Tibial artery (tissue), 4 donors: ENCODE measurements around the gene AGAP1.

Experiments
- DNase-seq, 2 donors: peaks; one replicate each; pipeline ENCODE4 v3.0.0-alpha.2; 2019
- H3K27ac ChIP-seq, 2 donors: fragments of 200-600 bp; sonication (generic) in 1 of 2; 1 replicate in 1 of 2; 2 replicates in 1 of 2; pipeline ENCODE4 v1.5.1; 2018 to 2019; ENCODE audit warnings: mild to moderate bottlenecking in 1 of 2
- H3K27me3 ChIP-seq, 2 donors: fragments of 200-600 bp; sonication (generic) in 1 of 2; one replicate each; pipeline versions ENCODE4 v1.5.1 to v1.6.0; 2016 to 2019
- H3K36me3 ChIP-seq, 3 donors: fragments of 200-600 bp; sonication (generic) in 2 of 3; one replicate each; pipeline ENCODE4 v1.5.1; 2016 to 2019; ENCODE audit warnings: mild to moderate bottlenecking in 2 of 3
- H3K4me1 ChIP-seq, 4 donors: fragments of 200-600 bp; sonication (generic) in 2 of 4; 1 replicate in 3 of 4; 2 replicates in 1 of 4; pipeline ENCODE4 v1.5.1; 2016 to 2019
- H3K4me3 ChIP-seq, 2 donors: fragments of 200-600 bp; sonication (generic) in 1 of 2; 1 replicate in 1 of 2; 2 replicates in 1 of 2; pipeline ENCODE4 v1.5.1; 2018 to 2019; ENCODE audit warnings: mild to moderate bottlenecking in 2 of 2
- H3K9me3 ChIP-seq, 3 donors: fragments of 200-600 bp; sonication (generic) in 1 of 3; one replicate each; pipeline ENCODE4 v1.5.1; 2016 to 2019
- intact Hi-C: fragments of 100-400 bp; cut with DNase I; formaldehyde crosslinking; loops from one replicate; pipeline ENCODE4 v1.15.0; 2023; ENCODE audit warnings: low total_unique reads
- TF ChIP-seq, protein P1 (sequence below), 2 experiments: fragments of 200-600 bp in 1 of 2; fragments of 450-650 bp in 1 of 2; IDR thresholded peaks; one replicate each; pipeline ENCODE4 v1.5.1; 2017 to 2019; ENCODE audit warnings: antibody characterized with exemption in 2 of 2, mild to moderate bottlenecking in 1 of 2, moderate library complexity in 1 of 2

The AGAP1 gene

DNA sequence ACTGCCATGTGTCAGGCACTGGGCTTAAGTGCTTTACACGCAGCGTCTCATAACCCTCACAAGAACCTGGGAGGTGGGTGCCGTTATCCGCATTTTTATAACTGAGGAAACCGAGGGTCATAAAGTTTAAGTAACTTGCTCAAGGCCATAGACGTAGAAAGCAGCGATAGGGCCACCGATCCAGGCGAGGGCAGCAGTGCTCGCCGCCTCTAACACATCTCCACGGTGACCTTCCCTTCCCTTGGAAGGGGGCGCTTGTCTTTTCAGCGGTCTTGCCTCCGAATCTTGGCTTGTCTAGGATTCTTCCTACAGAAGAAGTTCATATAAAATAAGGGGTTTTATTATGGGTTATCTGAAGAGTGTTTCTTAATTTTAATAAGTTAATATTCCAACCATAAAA, 487.8 kb downstream of the AGAP1 start:
- Histone ChIP-seq H3K27me3 (no peaks in the 10 kb centered on the region), H3K9me3 (no peaks in the 10 kb centered on the region), H3K4me3 (no peak overlapping the region), H3K4me1 (peaks cover 0 to 2% (median 0%) of the 10 kb centered on the region in 4 donors), H3K36me3 (peaks cover 0 to 2% (median 1%) of the 10 kb centered on the region in 3 donors), H3K27ac (no peak overlapping the region)
- TF ChIP-seq, protein P1, sequence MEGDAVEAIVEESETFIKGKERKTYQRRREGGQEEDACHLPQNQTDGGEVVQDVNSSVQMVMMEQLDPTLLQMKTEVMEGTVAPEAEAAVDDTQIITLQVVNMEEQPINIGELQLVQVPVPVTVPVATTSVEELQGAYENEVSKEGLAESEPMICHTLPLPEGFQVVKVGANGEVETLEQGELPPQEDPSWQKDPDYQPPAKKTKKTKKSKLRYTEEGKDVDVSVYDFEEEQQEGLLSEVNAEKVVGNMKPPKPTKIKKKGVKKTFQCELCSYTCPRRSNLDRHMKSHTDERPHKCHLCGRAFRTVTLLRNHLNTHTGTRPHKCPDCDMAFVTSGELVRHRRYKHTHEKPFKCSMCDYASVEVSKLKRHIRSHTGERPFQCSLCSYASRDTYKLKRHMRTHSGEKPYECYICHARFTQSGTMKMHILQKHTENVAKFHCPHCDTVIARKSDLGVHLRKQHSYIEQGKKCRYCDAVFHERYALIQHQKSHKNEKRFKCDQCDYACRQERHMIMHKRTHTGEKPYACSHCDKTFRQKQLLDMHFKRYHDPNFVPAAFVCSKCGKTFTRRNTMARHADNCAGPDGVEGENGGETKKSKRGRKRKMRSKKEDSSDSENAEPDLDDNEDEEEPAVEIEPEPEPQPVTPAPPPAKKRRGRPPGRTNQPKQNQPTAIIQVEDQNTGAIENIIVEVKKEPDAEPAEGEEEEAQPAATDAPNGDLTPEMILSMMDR (IDR thresholded peaks at IDR 0.05) = no peak
- DNase-seq = no peak
- intact Hi-C loops = no loop called here

DNA sequence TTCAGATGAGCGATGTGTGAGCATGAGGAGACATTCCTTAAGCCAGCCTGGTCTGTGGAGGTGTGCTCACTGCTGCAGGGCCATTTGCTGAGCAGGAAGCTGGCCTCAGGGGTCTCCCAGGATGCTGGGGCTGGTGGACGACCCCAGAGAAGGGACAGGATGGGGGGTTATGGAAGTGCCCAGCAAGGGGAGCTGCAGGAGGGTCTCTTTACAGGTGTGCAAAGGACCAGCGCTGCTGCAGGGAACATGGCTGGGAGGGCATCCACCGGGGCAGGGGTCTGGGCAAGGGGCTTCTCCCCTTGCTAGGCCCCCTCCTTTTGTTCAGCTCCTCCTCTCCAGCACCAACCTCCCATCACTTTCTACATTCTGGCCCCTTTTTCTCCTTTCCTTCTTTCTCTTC, 489.2 kb downstream of the AGAP1 start:
- Histone ChIP-seq H3K27me3 (no peaks in the 10 kb centered on the region), H3K36me3 (no peaks in the 10 kb centered on the region), H3K4me1 (peaks cover 0 to 4% (median 0%) of the 10 kb centered on the region in 4 donors), H3K4me3 (no peak overlapping the region), H3K27ac (no peak overlapping the region), H3K9me3 (no peaks in the 10 kb centered on the region)
- no peak for DNase-seq
- intact Hi-C loops = no loop called here
- TF ChIP-seq, protein P1 (IDR thresholded peaks at IDR 0.05) = no peak

- no peak overlapping the region for H3K4me3 ChIP-seq
- H3K27me3 ChIP-seq = no peaks in the 10 kb centered on the region
- intact Hi-C loops = no loop called here
- TF ChIP-seq, protein P1 (IDR thresholded peaks at IDR 0.05) = no peak
- no peaks in the 10 kb centered on the region for H3K9me3 ChIP-seq
- no peak for DNase-seq
- H3K4me1 ChIP-seq = peaks cover 0 to 4% (median 0%) of the 10 kb centered on the region in 4 donors
- H3K27ac ChIP-seq = no peak overlapping the region
- H3K36me3 ChIP-seq = no peaks in the 10 kb centered on the region
These were observed 490.7 kb downstream of the AGAP1 start for GRCh38 chr2:235984552-235984951.

GRCh38 chr2:235986361-235986760, 492.5 kb downstream of the AGAP1 start:
- no peaks in the 10 kb centered on the region for H3K36me3 ChIP-seq
- H3K9me3 ChIP-seq = no peaks in the 10 kb centered on the region
- TF ChIP-seq, protein P1 (IDR thresholded peaks at IDR 0.05) = no peak
- no peak overlapping the region for H3K4me3 ChIP-seq
- intact Hi-C loops = no loop called here
- no peak for DNase-seq
- peaks cover 0 to 4% (median 0%) of the 10 kb centered on the region in 4 donors for H3K4me1 ChIP-seq
- H3K27ac ChIP-seq = no peak overlapping the region
- H3K27me3 ChIP-seq = no peaks in the 10 kb centered on the region

GRCh38 chr2:235988271-235989015, 494.6 kb downstream of the AGAP1 start:
- H3K27me3 ChIP-seq = no peaks in the 10 kb centered on the region
- TF ChIP-seq, protein P1 (IDR thresholded peaks at IDR 0.05) = no peak
- H3K4me3 ChIP-seq = no peak overlapping the region
- H3K9me3 ChIP-seq = no peaks in the 10 kb centered on the region
- DNase-seq = no peak
- intact Hi-C loops = no loop called here
- H3K36me3 ChIP-seq = no peaks in the 10 kb centered on the region
- no peak overlapping the region for H3K27ac ChIP-seq
- H3K4me1 ChIP-seq = peaks cover 0 to 4% (median 0%) of the 10 kb centered on the region in 4 donors
